B cell (primary cell): ENCODE data around the gene RBM34.

Source experiments
- EZH2 ChIP-seq: IDR thresholded peaks from 2 replicates; pipeline ENCODE4 v1.6.1; 2012; ENCODE audit warnings: borderline replicate concordance, low read depth, mild to moderate bottlenecking, moderate library complexity, low read length; ENCODE audit not compliant: insufficient read depth, poor library complexity, severe bottlenecking
- TF ChIP-seq, protein P1 (sequence below): fragments of 200-600 bp; IDR thresholded peaks from one replicate; pipeline ENCODE4 v1.8.0; 2022; ENCODE audit warnings: antibody characterized with exemption, mild to moderate bottlenecking

DNA sequence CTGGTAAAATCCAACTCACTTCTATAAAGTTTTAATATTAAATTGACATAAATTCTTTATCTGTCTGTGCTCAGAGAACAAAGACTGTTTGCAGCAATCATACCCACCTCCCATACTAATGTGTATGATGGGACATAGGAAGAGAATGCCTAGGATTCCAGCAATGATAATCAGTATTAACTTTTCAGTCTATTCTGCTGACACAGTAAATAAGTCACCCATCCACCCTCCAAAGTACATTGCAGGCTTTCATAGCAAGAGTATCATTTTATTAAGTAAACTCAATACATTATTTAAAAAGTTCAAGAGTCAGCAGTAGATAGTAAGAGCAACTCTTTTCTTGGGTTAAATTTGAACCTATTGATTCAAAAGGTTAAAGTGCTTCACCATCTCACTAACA lies 8.8 kb downstream of the RBM34 start:
- TF ChIP-seq, protein P1, sequence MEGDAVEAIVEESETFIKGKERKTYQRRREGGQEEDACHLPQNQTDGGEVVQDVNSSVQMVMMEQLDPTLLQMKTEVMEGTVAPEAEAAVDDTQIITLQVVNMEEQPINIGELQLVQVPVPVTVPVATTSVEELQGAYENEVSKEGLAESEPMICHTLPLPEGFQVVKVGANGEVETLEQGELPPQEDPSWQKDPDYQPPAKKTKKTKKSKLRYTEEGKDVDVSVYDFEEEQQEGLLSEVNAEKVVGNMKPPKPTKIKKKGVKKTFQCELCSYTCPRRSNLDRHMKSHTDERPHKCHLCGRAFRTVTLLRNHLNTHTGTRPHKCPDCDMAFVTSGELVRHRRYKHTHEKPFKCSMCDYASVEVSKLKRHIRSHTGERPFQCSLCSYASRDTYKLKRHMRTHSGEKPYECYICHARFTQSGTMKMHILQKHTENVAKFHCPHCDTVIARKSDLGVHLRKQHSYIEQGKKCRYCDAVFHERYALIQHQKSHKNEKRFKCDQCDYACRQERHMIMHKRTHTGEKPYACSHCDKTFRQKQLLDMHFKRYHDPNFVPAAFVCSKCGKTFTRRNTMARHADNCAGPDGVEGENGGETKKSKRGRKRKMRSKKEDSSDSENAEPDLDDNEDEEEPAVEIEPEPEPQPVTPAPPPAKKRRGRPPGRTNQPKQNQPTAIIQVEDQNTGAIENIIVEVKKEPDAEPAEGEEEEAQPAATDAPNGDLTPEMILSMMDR: no peak
- no peak for TF ChIP-seq EZH2
